Activated CD4-positive, alpha-beta T cell treated with anti-CD3 and anti-CD28 coated beads for 1 hour (primary cell): ENCODE results near the gene MAP4.
"Not testable (repeated sequence)": the region's sequence is repeated elsewhere in the genome, so short reads cannot be mapped to it uniquely, and the experiment has no call there.

ENCODE experiments used
- DNase-seq: peaks from one replicate; pipeline ENCODE4 v3.0.0-alpha.2; 2020

MAP4 gene

DNA sequence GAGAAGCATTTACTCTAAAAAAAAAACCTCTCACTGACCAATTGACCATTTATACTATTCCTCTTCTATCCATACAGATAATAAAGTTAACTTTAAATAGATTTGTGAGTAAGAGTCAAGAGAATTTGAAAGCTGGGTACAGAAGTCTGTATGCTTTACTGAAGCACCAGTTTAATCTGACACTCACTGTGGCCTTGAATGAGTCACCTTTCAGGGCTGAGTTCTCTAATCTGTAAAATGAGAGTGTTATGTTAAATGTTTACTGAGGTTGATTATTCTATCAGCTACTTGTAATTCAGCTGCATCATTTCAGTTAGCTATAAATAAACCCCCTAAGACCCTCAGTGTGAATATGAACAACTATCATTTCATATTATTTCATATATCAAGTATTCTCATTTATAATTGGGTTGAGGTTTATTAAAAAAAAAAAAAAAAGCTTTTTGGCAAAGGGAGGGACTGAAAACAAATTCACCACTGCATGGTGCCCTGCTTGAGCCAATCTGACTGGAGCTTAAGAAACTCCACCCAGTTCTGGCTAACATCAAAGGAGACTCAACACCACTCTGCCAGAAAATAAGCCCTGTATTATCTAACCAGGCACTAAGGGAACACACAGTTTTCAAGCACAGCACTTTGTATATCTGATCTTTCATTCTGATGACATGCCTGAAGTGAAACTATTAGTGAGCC is 2.8 kb downstream of the MAP4 start:
- no peak for DNase-seq

DNA sequence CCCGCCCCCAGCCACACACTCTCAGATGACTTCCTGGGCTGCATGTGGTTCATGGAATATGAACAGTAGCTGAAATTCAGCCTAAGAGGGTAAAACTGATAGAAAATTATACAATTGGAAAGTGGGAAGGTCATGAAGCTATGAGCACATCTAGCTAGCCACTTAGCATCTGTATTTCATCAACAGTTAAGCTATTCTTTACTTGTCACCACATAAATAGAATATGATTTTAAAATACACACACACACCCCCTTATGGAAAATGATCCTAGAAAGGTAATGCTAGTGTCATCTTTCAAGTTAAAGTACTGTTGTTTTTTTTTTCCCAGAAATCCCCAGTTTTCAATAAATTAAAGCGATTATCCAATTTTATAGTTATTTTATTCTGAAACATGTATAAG is 3.6 kb downstream of the MAP4 start:
- DNase-seq: no peak

DNA sequence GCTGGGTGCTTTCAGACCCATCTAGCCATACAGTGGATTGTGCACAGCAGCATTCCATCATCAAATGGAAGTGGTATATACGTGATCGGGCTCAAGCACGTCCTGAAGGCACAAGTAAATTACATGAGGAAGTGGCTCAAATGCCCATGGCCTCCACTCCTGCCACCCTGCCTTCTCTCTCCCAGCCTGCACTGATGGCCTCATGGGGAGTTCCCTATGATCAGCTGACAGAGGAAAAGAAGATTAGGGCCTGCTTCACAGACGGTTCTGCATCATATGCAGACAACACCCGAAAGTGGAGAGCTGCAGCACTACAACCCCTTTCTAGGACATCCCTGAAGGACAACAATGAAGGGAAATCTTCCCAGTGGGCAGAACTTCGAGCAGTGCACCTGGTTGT is 8.2 kb downstream of the MAP4 start:
- not testable (repeated sequence) for DNase-seq

DNA sequence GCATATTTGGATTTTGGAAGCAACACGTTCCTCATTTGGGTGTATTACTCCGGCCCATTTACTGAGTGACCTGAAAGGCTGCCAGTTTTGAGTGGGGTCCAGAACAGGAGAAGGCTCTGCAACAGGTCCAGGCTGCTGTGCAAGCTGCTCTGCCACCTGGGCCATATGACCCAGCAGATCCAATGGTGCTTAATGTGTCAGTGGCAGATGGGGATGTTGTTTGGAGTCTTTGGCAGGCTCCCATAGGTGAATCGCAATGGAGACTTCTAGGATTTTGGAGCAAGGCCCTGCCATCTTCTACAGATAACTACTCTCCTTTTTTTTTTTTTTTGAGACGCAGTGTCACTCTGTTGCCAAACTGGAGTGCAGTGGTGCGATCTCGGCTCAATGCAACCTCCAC is 8.9 kb downstream of the MAP4 start:
- DNase-seq: not testable (repeated sequence)

DNA sequence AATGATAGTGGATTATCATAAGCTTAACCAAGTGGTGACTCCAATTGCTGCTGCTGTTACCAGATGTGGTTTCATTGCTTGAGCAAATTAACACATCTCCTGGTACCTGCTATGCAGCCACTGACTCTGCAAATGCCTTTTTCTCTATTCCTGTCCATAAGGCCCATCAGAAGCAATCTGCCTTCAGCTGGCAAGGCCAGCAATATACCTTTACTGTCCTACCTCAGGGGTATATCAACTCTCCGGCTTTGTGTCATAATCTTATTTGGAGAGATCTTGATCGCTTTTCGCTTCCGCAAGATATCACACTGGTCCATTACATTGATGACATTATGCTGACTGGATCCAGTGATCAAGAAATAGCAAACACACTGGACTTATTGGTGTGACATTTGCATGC is 9.4 kb downstream of the MAP4 start:
- not testable (repeated sequence) for DNase-seq

DNA sequence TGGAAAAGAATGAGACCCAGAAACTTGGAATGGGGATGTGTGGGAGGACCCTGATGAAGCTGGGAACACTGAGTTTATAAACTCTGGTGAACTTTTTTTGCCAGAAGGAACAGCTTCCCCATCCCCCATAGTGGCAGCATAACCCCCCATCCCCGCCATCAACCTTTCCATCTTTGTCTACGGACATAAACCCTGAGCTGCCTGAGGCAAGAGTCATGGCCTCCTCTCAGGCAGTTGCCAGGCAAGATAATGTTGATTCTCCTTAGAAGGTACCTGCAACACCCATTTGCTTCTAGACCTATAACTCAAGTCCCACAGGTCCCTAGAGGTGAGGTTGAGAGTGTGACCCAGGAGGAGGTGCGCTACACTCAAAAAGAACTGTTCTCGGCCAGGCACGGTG is 11.5 kb downstream of the MAP4 start:
- no peak for DNase-seq

DNA sequence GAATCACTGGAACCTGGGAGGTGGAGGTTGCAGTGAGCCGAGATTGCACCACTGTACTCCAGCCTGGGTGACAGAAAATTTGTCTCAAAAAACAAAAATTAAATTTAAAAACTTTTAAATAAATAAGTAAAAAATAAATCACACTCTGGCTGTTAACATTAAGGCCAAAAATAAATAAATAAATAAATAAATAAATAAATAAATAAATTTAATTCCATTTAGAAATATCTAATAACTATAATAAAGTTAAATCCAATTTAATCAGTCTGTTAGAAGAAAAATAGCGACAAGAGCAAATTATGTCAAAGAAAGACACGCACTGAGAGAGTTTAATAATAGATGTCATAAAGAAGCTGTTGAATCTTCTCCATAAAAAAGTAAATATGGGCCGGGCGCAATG is 13.4 kb downstream of the MAP4 start:
- DNase-seq: no peak

DNA sequence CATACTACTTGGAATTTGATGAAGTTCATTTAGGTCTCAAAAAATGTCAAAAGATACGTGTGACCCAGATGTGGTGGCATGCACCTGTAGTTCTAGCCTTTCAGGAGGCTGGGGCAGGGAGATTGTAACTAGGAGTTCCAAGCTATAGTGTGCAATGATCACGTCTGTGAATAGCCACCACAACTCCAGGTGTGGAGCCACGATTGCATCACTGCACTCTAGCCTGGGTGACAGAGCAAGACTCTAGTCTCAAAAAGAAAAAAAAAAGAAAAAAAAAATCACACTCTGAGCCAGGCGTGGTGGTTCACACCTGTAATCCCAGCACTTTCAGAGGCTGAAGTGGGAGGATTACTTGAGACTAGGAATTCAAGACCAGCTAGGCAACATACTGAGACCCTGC is 14.2 kb downstream of the MAP4 start:
- DNase-seq: no peak

DNA sequence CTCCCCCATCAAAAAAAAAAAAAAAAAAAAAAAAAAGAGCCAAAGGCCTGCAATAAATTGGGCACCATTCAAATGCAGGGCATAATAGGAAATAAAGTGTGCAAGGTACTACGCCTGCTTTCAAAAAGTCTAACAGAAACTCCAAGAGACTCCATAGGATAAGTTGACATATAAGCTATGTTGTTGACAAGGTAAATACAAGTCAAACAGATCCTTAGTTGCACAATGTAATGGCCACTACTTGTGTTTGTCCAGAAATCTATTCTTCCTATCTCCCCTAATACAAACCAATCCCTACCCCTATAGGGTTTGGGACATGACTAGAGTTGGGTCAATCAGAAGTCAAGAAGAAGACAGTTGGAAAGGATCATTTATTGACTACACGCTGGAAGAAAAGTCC is 16.0 kb downstream of the MAP4 start:
- DNase-seq: no peak

DNA sequence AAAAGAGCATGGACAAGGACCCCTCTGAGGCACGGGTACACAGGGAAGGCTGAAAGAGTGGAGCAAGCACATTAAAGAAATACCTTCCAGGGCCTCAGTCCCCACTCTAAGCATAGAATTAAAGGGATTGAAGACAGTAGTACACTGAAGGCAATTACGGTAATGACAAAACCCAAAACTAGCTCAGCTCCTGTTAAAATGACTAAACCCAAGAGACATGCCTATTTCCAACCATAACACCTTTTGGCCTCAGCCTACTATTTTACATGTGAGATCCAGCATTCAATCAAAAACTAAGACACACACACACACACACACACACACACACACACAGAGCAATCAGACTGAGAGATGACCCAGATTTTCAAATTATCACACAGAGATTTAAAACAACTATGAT is 19.8 kb downstream of the MAP4 start:
- DNase-seq: no peak

DNA sequence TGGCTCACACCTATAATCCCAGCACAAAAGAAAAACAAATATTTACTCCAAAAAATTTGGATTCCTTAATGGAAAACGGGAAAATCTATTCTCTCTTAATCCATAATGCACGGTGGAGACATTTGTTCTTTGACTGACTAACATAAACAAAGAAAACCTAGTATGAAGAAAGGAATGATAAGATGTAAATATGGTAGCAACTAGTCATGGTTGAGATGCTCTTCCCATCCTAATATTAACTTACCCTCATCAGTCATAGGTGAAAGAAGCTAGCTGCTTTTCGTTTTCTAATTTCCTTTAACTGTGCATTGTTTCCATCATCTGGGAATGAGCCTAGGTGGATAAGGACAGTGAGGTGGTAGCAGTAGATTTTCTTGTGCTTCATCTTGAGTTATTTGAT is 22.0 kb downstream of the MAP4 start:
- no peak for DNase-seq

DNA sequence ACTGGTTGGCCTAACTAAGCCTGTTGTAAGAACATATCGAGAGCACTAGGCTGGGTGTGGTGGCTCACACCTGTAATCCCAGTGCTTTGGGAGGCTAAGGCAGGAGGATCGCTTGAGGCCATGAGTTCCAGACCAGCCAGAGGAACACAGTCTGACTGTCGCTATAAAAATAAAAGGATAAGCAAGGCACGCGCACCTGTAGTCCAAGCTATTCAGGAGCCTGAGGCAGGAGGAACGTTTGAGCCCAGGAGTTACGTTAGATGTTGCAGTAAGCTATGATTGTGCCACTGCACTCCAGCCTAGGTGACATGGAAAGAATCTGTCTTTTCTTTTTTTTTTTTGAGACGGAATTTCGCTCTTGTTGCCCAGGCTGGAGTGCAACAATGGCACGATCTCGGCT is 24.9 kb downstream of the MAP4 start:
- DNase-seq: no peak

DNA sequence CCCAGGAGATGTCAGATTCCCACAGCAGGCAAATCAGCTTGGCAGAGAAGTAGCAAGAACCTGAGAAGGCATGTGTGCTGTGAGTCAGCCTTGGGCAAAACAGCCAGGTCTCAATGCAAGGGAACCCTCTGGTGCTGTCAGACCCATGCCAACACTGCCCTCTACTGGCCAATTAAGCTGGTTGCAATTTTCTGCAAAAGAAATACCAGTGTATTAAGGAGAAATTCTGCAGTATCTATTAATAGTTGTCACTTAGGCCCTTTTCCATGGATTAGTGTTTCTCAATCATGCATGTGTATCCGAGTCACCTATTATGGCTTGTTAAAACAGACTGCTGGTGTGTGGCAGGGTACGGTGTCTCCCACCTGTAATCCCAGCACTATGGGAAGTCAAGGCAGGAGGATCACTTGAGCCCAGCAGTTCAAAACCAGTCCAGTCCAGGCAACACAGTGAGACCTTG is 26.2 kb downstream of the MAP4 start:
- peak; percentile 55 for DNase-seq

DNA sequence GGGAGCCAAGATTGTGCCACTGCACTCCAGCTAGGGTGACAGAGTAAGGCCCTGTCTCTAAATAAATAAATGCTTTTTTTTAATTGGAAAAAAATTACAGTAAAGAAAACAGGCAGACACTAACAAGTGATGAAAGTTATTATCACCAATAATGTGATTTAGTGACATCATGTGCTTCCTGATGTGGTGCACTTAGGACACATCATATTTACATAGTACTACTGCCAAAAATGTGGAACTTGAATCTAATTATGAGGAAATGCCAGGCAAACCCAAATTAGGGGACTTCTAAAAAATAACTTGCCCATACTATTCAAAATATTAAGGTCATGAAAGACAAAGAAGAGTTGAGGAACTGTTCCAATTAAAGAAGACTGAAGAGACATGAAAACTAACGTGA is 30.8 kb downstream of the MAP4 start:
- DNase-seq: no peak

DNA sequence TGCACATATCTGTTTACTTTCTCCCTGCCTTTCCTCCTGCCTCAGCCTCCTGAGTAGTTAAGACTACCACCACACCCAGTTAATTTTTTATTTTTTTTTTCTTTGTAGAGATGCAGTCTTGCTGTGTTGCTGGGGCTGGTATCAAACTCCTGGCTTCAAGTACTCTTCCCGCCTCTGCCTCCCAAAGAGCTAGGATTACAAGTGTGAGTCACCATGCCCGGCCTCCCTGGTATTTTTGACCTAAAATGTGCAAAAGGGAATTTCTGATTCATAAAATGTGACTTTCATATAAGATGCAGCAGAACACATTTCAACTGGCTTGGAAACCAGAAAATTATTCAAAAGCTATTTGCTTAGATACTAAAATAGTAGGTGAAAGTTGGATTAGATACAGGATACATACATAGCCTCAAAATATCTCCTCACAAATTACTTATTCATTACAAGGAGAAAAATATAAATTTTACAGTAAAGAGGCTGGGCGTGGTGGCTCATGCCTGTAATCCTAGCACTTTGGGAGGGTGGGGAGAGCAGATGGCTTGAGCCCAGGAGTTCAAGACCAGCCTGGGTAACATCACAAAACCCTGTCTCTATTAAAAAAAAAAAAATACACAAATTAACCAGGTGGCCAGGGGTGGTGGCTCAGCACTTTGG is 32.0 kb downstream of the MAP4 start:
- DNase-seq: no peak

DNA sequence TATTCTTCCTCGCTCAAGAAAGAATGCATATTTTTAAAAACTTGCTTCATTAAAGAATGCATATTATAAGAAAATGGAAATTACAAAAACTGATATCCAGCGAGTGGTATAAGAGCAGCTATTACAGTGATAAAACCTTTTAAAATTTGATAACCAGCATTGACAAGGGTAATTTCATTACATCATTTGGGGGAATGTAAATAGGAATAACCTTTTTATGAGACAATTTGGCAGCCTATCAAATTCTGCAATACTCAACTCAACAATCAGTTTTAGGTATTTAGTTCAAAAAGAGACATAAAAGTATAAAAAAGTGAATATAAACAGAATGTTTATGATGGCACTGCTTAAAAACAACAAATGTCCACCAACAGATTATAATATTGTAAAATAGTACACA is 35.4 kb downstream of the MAP4 start:
- no peak for DNase-seq

DNA sequence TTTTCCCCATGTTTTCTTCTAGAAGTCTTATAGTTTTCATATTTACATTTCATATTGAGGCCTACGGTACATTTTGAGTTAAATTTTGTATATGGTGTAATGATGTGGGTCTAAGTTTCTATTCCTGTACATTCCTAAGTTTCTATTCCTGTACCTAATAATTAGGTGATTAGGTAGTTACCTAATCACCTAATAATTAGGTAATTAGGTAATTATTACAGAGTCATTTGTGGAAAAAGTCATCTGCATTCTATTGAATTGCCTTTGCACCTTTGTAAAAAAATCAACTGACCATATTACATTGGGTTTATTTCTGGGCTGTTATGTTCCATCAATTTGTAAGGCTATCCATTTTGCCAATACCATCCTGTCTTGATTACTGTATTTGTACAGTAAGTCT is 37.1 kb downstream of the MAP4 start:
- no peak for DNase-seq

DNA sequence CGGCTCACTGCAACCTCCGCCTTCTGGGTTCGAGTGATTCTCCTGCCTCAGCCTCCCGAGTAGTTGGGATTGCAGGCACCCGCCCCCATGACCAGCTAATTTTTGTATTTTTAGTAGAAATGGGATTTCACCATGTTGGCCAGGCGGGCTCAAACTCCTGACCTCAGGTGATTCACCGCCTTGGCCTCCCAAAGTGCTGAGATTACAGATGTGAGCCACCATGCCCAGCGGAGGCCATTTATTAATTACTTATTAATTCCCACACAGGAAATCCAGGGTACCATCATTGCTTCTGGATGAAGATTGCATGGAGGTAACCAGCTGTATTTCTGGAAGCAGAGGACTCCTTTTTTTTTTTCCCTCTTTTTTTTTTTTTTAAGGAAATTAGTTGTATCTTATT is 37.8 kb downstream of the MAP4 start:
- DNase-seq: no peak

DNA sequence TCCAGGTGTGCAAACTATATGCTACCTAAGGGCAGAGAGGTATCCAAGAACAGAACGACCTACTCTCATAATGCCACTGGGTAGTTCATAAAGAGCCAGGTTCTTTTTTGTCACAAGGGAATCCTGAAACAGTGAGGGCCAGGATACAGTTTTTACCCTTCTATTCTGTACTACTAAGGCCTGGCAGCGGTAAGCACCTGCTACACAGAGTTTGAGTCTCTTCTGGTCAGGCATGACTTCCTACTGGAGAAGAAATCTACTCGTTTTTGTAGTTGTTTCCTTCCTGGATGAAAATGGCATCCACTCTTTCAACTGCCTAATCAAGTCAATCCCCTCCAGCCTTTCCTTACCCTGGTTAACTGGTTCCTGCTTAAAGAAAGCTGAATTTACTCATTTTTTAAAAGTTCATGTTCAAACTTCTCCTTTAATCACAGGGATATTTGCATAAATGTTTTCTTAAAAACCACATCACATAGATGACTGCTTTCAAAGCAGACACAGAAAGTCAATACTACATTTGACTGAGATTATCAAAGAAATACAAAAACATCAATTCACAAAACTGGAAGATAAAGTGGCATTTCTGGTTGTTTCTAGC is 40.0 kb downstream of the MAP4 start:
- no peak for DNase-seq

DNA sequence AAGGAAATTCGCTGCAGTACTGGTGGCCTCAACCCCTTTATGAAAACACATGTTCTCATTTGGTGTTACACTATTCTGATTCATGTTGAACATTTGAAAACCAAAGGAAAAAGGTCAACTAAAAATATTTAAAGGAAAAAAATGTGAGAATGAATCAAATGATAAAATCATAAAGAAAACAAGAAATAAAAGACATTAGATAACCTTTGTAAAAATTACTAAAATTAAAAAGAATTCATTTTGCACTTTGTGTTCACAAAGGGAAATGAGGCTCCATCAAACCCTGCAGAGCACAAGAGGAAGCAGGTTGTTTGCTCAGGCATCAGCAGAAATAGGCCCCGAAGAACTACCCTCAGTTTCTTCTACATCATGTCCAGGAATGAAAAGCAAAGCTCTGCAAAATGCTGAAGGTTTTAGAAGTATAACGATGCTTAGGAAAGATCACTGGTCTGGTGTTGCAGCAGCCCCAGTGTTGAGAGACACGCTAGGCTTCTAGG is 41.2 kb downstream of the MAP4 start:
- no peak for DNase-seq

DNA sequence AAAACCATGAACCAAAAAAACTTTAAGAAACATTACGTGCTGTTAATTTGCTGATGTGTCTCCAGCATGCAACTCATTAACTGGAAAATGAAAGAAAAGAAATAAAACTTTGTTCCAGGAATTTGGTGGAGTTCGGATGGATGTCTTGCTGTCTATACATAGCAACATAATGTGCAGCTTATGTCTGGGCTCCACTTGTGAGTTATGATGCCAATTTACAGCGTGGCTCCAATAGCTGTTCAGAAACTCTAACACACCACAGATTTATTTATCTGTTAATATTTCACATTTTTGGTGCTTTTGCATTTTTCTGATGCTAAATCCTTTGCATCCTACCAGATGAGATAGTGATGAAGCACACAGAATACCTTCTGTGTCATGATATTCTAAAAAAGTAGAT is 45.1 kb downstream of the MAP4 start:
- no peak for DNase-seq

DNA sequence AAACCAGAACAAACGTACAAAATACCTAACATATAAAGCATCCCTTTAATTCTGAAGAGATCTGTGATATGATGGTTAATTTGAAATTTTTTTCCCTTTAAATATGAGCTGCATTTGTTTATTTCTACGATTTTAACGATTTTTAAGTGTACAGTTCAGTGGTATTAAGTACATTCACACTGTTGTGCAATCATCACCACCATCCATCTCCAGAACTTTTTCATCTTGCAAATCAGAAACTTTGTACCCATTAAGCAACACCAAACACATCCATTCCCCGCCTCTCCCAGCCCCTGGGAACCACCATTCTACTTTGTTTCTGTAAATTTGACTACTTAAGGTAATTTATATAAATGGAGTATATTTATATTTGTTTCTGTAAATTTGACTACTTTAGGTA is 51.5 kb downstream of the MAP4 start:
- no peak for DNase-seq

DNA sequence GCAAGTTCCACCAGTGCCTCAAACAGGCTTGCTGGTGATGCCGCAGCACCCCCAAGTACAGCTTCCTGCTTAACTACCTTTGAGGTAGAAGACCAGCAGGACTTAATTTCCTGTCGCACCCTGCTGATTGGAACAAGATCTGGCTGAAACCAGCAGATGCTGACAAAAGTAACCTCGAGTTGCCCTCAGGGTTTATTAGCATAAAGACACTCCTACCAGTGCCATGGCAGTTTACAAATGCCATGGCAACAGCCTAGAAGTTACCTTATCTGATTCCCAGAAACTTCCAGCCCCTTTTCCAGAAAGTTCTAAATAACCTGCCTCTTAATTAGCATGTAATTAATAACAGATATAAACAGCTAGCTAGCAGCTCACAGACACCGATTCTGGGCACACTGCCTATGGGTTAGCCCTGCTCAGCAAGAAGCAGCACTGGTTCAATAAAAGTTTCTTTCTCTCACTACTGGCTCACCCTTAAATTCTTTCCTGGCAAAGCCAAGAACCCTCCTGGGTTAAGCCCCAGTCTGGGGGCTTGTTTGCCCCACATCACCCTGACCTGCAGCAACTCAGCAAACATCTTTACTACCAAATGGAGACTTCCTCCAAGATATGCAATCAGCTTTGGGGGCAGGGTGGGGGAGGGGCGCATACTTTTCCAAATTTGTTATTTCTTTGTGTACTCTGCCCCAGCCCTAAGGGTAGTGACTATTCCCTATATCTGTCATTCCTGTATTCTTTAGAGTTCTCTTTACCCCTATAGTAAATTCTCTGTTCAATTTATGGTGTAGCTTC is 54.2 kb downstream of the MAP4 start:
- DNase-seq: peak; percentile 10

DNA sequence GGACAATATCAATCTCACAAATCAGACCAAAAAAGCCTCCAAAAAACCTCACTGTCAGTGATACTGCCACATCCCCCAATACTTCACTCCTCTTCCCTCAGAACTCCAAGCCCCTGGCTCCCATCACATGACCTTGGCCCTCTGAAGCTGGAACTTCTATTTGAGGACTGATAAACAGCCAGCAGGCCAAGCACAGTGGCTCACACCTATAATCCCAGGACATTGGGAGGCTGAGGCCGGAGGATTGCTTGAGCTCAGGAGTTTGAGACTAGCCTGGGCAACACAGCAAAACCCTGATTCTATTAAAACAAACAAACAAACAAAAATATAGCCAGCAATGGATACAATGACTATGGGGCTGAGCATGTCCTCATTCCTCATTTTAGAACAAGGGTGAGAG is 55.2 kb downstream of the MAP4 start:
- no peak for DNase-seq
